ENCODE data around the gene TACR1.

GRCh38 chr2:75153221-75153620 is 46.1 kb downstream of the TACR1 start:
- TF ChIP-seq CTCF (conservative IDR thresholded peaks at IDR 0.05) (no peak; the same call in 1 of the 2 replicates), EZH2 (IDR thresholded peaks at IDR 0.05; ENCODE audit: low read depth) (no peak)
